Natural killer cell (primary cell): ENCODE measurements around the gene MT1E. TPM values are rescaled to one million over a fixed set of nuclear protein-coding genes. Genes with fewer than 3 reads are reported as not detected.

Experiments used
- ATAC-seq, 3 donors: fragments of 150-1000 bp in 2 of 3; fragments of 200-7000 bp in 1 of 3; cut with Tn5 transposase; 1 replicate in 1 of 3; 2 replicates in 2 of 3; pipeline ENCODE4 v1.10.0; 2021; ENCODE audit warnings: mild to moderate bottlenecking in 2 of 3, moderate library complexity in 2 of 3
- DNase-seq, 2 donors: peaks; one replicate each; pipeline versions ENCODE4 v3.0.0 to v3.0.0-alpha.2; 2013 to 2021; ENCODE audit warnings: mixed read lengths in 1 of 2
- H3K27ac ChIP-seq: one replicate; pipeline ENCODE4 v1.5.1; 2013; ENCODE audit warnings: mild to moderate bottlenecking, low read length
- H3K27me3 ChIP-seq: one replicate; pipeline ENCODE4 v1.6.1; 2013; ENCODE audit warnings: low read length; ENCODE audit not compliant: control insufficient read depth, insufficient read depth
- H3K36me3 ChIP-seq: one replicate; pipeline ENCODE4 v1.6.1; 2013; ENCODE audit warnings: low read length; ENCODE audit not compliant: control insufficient read depth, insufficient read depth
- H3K4me1 ChIP-seq: one replicate; pipeline ENCODE4 v1.6.1; 2013; ENCODE audit warnings: low read length; ENCODE audit not compliant: control insufficient read depth, insufficient read depth
- H3K4me3 ChIP-seq: one replicate; pipeline ENCODE4 v1.5.1; 2013; ENCODE audit warnings: low read length
- H3K9me3 ChIP-seq: one replicate; pipeline ENCODE4 v1.6.1; 2013; ENCODE audit warnings: low read length; ENCODE audit not compliant: control insufficient read depth, insufficient read depth
- H3K27ac Mint-ChIP-seq, 2 donors: one replicate each; pipeline ENCODE4 v1.8.0; 2022; ENCODE audit warnings: mild to moderate bottlenecking in 2 of 2, mixed read lengths in 2 of 2, moderate library complexity in 1 of 2
- H3K27me3 Mint-ChIP-seq, 2 donors: one replicate each; pipeline ENCODE4 v1.8.0; 2022; ENCODE audit warnings: low read depth in 2 of 2, mixed read lengths in 2 of 2
- H3K36me3 Mint-ChIP-seq: one replicate; pipeline ENCODE4 v1.8.0; 2022; ENCODE audit warnings: mixed read lengths
- H3K4me1 Mint-ChIP-seq, 2 donors: one replicate each; pipeline ENCODE4 v1.8.0; 2022; ENCODE audit warnings: mixed read lengths in 2 of 2
- H3K4me3 Mint-ChIP-seq: one replicate; pipeline ENCODE4 v1.8.0; 2022; ENCODE audit warnings: mild to moderate bottlenecking, moderate library complexity, mixed read lengths
- H3K9me3 Mint-ChIP-seq, 2 donors: one replicate each; pipeline ENCODE4 v1.8.0; 2022; ENCODE audit warnings: mixed read lengths in 2 of 2
- WGBS: methylation state at CpG from one replicate; pipeline ENCODE4 v1.1.7; 2013; ENCODE audit warnings: missing lambda C conversion rate; ENCODE audit not compliant: insufficient coverage; 5-methylcytosine and 5-hydroxymethylcytosine counted together
- intact Hi-C: fragments of 100-400 bp; cut with micrococcal nuclease; formaldehyde crosslinking; loops from one replicate; pipeline ENCODE4 v1.14.2; 2022
- total RNA-seq, 4 donors: library from RNA; stranded (reverse); fragments of 120-200 nt in 1 of 4; gene quantifications; one replicate each; pipeline versions ENCODE4 v1.2.3 to v1.2.4, GENCODE V29; 2013 to 2022
- TF ChIP-seq, protein P1 (sequence below): fragments of 200-600 bp; IDR thresholded peaks from one replicate; pipeline ENCODE4 v1.8.0; 2022; ENCODE audit warnings: antibody characterized with exemption

Gene MT1E
- total RNA-seq, 3 donors from 2014 or later (not counting 1 experiment from before 2014, with no cell fraction given) = 0.40 to 3.2 TPM; not detected in 1

DNA sequence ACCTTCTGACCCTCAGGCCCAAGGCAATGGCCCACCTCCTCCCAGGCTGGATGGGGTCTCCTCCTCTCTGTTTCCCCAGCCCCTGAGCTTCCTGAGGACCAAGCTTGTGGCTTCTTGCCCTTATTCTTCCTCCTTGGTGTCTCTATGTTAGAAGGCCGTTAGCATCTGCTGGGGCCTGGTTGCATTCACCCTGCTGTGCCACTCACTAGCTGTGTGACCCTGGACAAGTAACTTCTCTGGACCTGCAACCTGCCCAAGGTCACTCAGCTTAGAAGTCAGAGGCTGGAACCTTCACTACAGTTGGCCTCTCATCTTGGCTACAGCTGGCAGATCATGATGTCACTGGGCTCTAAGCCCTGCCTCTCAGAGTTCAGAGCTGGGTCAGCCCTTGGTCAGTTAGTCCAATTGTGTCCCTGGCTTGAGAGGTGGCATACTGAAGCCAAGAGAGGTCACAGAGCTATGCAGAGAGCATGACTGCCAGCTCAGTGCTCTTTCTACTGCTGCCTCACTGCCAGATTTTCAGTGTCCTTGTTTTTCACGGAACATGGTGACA, 14.2 kb upstream of the MT1E start:
- no peaks in the 10 kb centered on the region for H3K36me3 ChIP-seq
- Mint-ChIP-seq H3K9me3 (no peaks in the 10 kb centered on the region), H3K27me3 (peaks cover 0 to 5% of the 10 kb centered on the region in 2 donors), H3K4me3 (peak overlapping the region; percentile 95), H3K4me1 (peaks cover 48 to 51% of the 10 kb centered on the region in 2 donors), H3K36me3 (no peaks in the 10 kb centered on the region), H3K27ac (peak overlapping the region; percentile 89 to 96)
- peak overlapping the region; percentile 87 for H3K27ac ChIP-seq
- no peaks in the 10 kb centered on the region for H3K27me3 ChIP-seq
- no peak overlapping the region for H3K4me3 ChIP-seq
- 90% methylated on average over 2 of the region's 2 CpGs for WGBS
- peaks cover 47% of the 10 kb centered on the region for H3K4me1 ChIP-seq
- TF ChIP-seq, protein P1, sequence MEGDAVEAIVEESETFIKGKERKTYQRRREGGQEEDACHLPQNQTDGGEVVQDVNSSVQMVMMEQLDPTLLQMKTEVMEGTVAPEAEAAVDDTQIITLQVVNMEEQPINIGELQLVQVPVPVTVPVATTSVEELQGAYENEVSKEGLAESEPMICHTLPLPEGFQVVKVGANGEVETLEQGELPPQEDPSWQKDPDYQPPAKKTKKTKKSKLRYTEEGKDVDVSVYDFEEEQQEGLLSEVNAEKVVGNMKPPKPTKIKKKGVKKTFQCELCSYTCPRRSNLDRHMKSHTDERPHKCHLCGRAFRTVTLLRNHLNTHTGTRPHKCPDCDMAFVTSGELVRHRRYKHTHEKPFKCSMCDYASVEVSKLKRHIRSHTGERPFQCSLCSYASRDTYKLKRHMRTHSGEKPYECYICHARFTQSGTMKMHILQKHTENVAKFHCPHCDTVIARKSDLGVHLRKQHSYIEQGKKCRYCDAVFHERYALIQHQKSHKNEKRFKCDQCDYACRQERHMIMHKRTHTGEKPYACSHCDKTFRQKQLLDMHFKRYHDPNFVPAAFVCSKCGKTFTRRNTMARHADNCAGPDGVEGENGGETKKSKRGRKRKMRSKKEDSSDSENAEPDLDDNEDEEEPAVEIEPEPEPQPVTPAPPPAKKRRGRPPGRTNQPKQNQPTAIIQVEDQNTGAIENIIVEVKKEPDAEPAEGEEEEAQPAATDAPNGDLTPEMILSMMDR = no peak
- DNase-seq = no peak
- ATAC-seq = no peak
- intact Hi-C loops = no loop called here
- no peaks in the 10 kb centered on the region for H3K9me3 ChIP-seq

- no peak overlapping the region for H3K4me3 Mint-ChIP-seq
- no peak overlapping the region for H3K27ac Mint-ChIP-seq
- no peaks in the 10 kb centered on the region for H3K36me3 Mint-ChIP-seq
- peaks cover 9% of the 10 kb centered on the region for H3K27me3 ChIP-seq
- DNase-seq (no peak), ATAC-seq (no peak)
- H3K27me3 Mint-ChIP-seq = peaks cover 8 to 18% of the 10 kb centered on the region in 2 donors
- H3K27ac ChIP-seq = no peak overlapping the region
- peaks cover 28 to 38% of the 10 kb centered on the region in 2 donors for H3K4me1 Mint-ChIP-seq
- H3K4me1 ChIP-seq = peaks cover 38% of the 10 kb centered on the region
- TF ChIP-seq, protein P1 = no peak
- no peak overlapping the region for H3K4me3 ChIP-seq
- intact Hi-C loops = no loop called here
- no peaks in the 10 kb centered on the region for H3K9me3 ChIP-seq
- H3K36me3 ChIP-seq = no peaks in the 10 kb centered on the region
- no peaks in the 10 kb centered on the region for H3K9me3 Mint-ChIP-seq
Observed at GRCh38 chr16:56613706-56614105, 11.9 kb upstream of the MT1E start.

GRCh38 chr16:56614549-56614991, 11.0 kb upstream of the MT1E start:
- no peaks in the 10 kb centered on the region for H3K9me3 ChIP-seq
- intact Hi-C loops = no loop called here
- no peak for DNase-seq
- no peak overlapping the region for H3K4me3 ChIP-seq
- H3K4me1 ChIP-seq = peaks cover 30% of the 10 kb centered on the region
- peaks cover 20 to 29% of the 10 kb centered on the region in 2 donors for H3K4me1 Mint-ChIP-seq
- H3K27me3 ChIP-seq = peaks cover 10% of the 10 kb centered on the region
- H3K36me3 Mint-ChIP-seq = no peaks in the 10 kb centered on the region
- no peak overlapping the region for H3K4me3 Mint-ChIP-seq
- H3K36me3 ChIP-seq = no peaks in the 10 kb centered on the region
- H3K27ac ChIP-seq = no peak overlapping the region
- H3K9me3 Mint-ChIP-seq = no peaks in the 10 kb centered on the region
- TF ChIP-seq, protein P1 = no peak
- H3K27me3 Mint-ChIP-seq = peaks cover 17 to 24% of the 10 kb centered on the region in 2 donors
- no peak for ATAC-seq
- H3K27ac Mint-ChIP-seq = no peak overlapping the region

DNA sequence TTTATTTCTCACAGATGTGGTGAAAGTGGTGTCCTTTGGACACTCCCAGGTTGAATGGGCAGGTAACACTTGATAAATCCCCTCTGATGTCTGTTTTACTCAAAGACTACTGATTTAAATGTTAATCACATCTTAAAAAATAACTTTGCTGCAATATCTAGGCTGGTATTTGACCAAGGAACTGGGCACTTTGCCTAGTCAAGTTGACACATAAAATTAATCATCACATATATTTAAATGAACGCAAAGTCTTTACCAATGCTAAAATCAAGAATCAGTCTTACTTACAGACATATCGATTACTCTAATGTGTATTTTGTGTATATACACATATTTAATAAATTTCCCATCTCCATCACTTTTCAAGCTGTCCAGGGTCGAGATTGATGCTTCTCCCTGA, 10.2 kb upstream of the MT1E start:
- Histone ChIP-seq H3K27ac (no peak overlapping the region), H3K27me3 (peaks cover 10% of the 10 kb centered on the region), H3K4me1 (peaks cover 22% of the 10 kb centered on the region), H3K9me3 (no peaks in the 10 kb centered on the region), H3K36me3 (no peaks in the 10 kb centered on the region), H3K4me3 (no peak overlapping the region)
- ATAC-seq (no peak), DNase-seq (no peak)
- Mint-ChIP-seq H3K9me3 (no peaks in the 10 kb centered on the region), H3K4me3 (no peak overlapping the region), H3K27ac (no peak overlapping the region), H3K4me1 (peaks cover 12 to 22% of the 10 kb centered on the region in 2 donors), H3K27me3 (peaks cover 19 to 28% of the 10 kb centered on the region in 2 donors), H3K36me3 (no peaks in the 10 kb centered on the region)
- TF ChIP-seq, protein P1 = no peak
- 100% methylated on average over 2 of the region's 3 CpGs for WGBS
- intact Hi-C loops = no loop called here
